ENCODE measurements around the gene VPS54.
"Not testable (repeated sequence)": the region's sequence is repeated elsewhere in the genome, so short reads cannot be mapped to it uniquely, and the experiment has no call there.

The VPS54 gene

GRCh38 chr2:64003239-64003638 is 16.0 kb downstream of the VPS54 start:
- no peak overlapping the region for H3K4me3 ChIP-seq (ENCODE audit: low read length)
- no peak for DNase-seq (ENCODE audit: low read depth)
- no peak for TF ChIP-seq CTCF (IDR thresholded peaks at IDR 0.05; ENCODE audit: insufficient read depth, low read depth, low read length, missing control alignments)

GRCh38 chr2:64001382-64002101 is 17.7 kb downstream of the VPS54 start:
- no peak overlapping the region for H3K4me3 ChIP-seq (ENCODE audit: low read length)
- no peak for DNase-seq (ENCODE audit: low read depth)
- no peak for TF ChIP-seq CTCF (IDR thresholded peaks at IDR 0.05; ENCODE audit: insufficient read depth, low read depth, low read length, missing control alignments)

GRCh38 chr2:64000630-64001381 is 18.4 kb downstream of the VPS54 start:
- TF ChIP-seq CTCF (IDR thresholded peaks at IDR 0.05; ENCODE audit: insufficient read depth, low read depth, low read length, missing control alignments), result no peak
- DNase-seq (ENCODE audit: low read depth), result no peak
- no peak overlapping the region for H3K4me3 ChIP-seq (ENCODE audit: low read length)

DNA sequence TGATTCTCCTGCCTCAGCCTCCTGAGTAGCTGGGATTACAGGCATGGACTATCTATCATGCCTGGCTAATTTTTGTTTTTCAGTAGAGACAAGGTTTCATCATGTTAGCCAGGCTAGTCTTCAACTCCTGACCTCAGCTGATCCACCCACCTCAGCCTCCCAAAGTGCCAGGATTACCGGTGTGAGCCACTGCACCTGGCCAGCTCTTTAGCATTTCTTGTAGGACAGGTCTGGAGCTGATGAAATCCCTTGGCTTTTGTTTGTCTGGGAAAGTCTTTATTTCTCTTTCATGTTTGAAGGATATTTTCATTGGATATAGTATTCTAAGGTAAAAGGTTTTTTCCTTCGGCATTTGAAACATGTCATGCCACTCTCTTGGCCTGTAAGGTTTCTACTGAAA is 20.2 kb downstream of the VPS54 start:
- DNase-seq (ENCODE audit: low read depth), result peak; percentile 56
- no peak overlapping the region for H3K4me3 ChIP-seq (ENCODE audit: low read length)
- TF ChIP-seq CTCF (IDR thresholded peaks at IDR 0.05; ENCODE audit: insufficient read depth, low read depth, low read length, missing control alignments), result no peak

DNA sequence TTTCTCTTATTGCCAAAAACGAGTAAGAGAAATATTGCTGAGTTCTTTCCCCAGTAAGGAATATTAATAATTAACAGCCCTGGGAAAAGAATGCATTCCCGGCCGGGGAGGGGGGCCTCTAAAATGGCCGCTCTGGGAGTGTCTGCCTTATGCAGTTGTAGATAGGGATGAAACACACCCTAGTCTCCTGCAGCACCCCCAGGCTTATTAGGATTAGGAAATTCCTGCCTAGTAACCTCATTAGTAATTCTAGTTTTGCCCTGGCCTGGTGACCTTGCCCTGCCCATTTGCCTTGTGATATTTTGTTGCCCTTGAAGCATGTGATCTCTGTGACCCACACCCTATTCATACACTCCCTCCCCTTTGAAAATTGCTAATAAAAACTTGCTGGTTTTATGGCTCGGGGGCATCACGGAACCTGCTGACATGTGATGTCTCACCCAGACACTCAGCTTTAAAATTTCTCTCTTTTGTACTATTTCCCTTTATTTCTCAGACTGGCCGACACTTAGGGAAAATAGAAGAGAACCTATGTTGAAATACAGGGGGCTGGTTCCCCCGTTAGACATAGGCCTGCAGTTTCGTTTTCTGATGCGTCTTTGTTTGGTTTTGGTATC is 22.5 kb downstream of the VPS54 start:
- not testable (repeated sequence) for DNase-seq (ENCODE audit: low read depth)

DNA sequence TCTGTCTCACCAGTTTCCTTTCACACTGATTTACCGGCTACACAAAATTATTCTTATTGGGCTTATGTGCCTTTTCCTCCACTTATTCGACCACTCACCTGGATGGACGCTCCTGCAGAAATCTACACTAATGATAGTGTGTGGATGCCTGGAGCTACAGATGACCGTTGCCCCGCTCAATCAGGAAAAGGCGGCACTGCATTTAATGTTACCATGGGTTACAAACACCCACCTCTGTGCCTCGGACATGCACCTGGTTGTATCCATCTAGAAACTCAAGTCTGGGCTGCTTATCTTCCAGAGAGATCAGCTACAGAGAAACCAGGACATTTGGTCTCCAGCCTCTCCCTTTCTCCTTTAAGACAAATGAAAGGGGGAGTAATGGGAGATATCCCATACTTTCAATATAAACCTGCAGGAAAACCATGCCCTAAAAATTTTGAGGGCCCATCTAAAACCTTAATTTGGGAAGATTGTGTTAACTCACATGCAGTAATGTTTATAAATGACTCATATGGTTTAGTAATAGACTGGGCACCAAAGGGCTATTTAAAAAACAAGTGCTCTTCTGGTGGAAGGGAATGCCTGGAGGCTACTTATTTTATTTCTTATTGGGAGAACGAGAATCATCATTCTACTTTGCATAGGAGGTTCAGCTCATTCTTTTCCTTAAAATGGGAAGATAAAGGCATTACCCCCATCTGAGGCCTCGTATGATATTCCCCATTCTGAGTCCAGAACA is 24.7 kb downstream of the VPS54 start:
- DNase-seq (ENCODE audit: low read depth), result not testable (repeated sequence)

More for the DNA sequence above, 22.5 kb downstream of the VPS54 start:
- not testable (repeated sequence) for H3K4me3 ChIP-seq (ENCODE audit: low read length)

DNA sequence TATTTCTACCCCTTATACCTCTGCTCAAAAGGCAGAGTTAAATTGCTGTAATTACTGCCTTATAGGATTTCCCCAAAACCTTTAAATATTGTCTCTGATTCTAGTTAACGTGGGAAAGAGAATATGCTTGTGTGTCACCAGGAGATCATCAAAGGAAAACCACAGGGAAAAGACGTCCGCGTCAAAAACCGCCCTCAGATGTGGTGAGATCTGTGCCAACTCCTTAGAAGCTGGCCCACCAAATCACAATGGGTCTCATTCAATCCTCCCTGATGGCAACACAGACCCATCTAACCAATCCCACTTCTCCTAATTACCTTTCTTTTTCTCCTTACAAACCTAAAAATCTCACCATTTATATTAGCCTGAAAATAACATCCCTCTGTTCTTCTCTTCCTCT is 25.4 kb downstream of the VPS54 start:
- no peak for TF ChIP-seq CTCF (IDR thresholded peaks at IDR 0.05; ENCODE audit: insufficient read depth, low read depth, low read length, missing control alignments)
- DNase-seq (ENCODE audit: low read depth), result no peak
- no peak overlapping the region for H3K4me3 ChIP-seq (ENCODE audit: low read length)

More for the DNA sequence above, 24.7 kb downstream of the VPS54 start:
- H3K4me3 ChIP-seq (ENCODE audit: low read length), result not testable (repeated sequence)

DNA sequence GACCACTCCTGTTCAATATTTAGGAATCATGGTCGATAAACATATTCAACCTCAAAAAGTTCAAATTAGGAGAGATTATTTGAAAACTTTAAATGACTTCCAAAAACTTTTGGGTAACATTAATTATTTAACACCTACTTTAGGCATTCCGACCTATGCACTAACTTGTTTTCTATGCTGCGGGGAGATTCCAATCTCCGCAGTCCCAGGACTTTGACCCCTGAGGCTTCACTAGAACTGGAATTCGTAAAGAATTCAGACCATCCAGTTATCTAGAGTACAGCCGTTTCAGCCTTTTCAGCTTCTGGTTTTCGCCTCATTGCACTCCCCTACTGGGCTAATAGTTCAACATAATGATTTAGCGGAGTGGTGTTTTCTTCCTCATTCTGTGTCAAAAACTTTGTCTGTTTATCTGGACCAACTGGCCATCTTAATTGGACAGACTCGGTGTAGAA is 26.1 kb downstream of the VPS54 start:
- not testable (repeated sequence) for DNase-seq (ENCODE audit: low read depth); H3K4me3 ChIP-seq (ENCODE audit: low read length)
